BJ (cell line): ENCODE data around the gene KCP. TPM values are rescaled to one million over a fixed set of nuclear protein-coding genes. Genes with fewer than 3 reads are reported as not detected.

Experiments
- CTCF ChIA-PET: fragments of 350-600 bp; formaldehyde crosslinking; extraction: SDS; loops from one replicate; lab custom pipeline; 2021; ENCODE audit warnings: antibody characterized with exemption, inconsistent platforms; lab: Yijun Ruan, JAX
- POLR2A ChIA-PET: fragments of 300-600 bp; sonication (Branson Sonifier 250); formaldehyde crosslinking; extraction: SDS; loops from one replicate; lab custom pipeline; 2021; ENCODE audit warnings: antibody characterized with exemption; lab: Charles Lee
- DNase-seq: peaks from one replicate; pipeline ENCODE4 v3.0.0-alpha.2; 2011; ENCODE audit warnings: low read depth
- H3K27me3 ChIP-seq: 2 replicates; pipeline ENCODE4 v1.6.0; 2011; ENCODE audit warnings: low read length; ENCODE audit not compliant: control insufficient read depth, insufficient read depth
- H3K36me3 ChIP-seq: 2 replicates; pipeline ENCODE4 v1.5.1; 2011; ENCODE audit warnings: low read length; ENCODE audit not compliant: control insufficient read depth, insufficient read depth
- H3K4me3 ChIP-seq: 2 replicates; pipeline ENCODE4 v1.5.1; 2011; ENCODE audit warnings: low read depth, mild to moderate bottlenecking, control low read depth, low read length
- CTCF ChIP-seq: IDR thresholded peaks from 2 replicates; pipeline ENCODE4 v1.5.1; 2011; ENCODE audit warnings: low read depth, mild to moderate bottlenecking, control low read depth, inconsistent platforms, low read length, moderate library complexity; ENCODE audit not compliant: insufficient read depth
- polyA plus RNA-seq: library from polyadenylated mRNA; depleted of rRNA; stranded (reverse); fragments of >200 nt; gene quantifications from 2 replicates; pipeline ENCODE4 v1.2.3, GENCODE V29; 2011

KCP gene
- polyA plus RNA-seq, 1 experiment = not detected

GRCh38 chr7:128941323-128941890, 30.9 kb upstream of the KCP start:
- Histone ChIP-seq H3K27me3 (peaks cover 23% of the 10 kb centered on the region), H3K4me3 (no peak overlapping the region), H3K36me3 (no peaks in the 10 kb centered on the region)
- POLR2A ChIA-PET = interaction anchor here (0.6 kb wide), 1 partner anchor 113 kb away, joined by 3 read pairs; no protein-coding TSS in a partner anchor
- no peak for TF ChIP-seq CTCF
- CTCF ChIA-PET = no interaction called here
- DNase-seq = no peak

GRCh38 chr7:128940494-128941322, 30.2 kb upstream of the KCP start:
- ChIA-PET POLR2A (interaction anchor here (0.6 kb wide), 1 partner anchor 113 kb away, joined by 3 read pairs; no protein-coding TSS in a partner anchor), CTCF (no interaction called here)
- no peak overlapping the region for H3K4me3 ChIP-seq
- H3K36me3 ChIP-seq = no peaks in the 10 kb centered on the region
- no peak for TF ChIP-seq CTCF
- peaks cover 23% of the 10 kb centered on the region for H3K27me3 ChIP-seq
- no peak for DNase-seq

- POLR2A ChIA-PET = no interaction called here
- CTCF ChIA-PET = interaction anchor here (0.6 kb wide), 1 partner anchor 126 kb away, joined by 3 read pairs; no protein-coding TSS in a partner anchor
- DNase-seq = no peak
- no peak for TF ChIP-seq CTCF
- H3K36me3 ChIP-seq = no peaks in the 10 kb centered on the region
- no peak overlapping the region for H3K4me3 ChIP-seq
- peaks cover 26% of the 10 kb centered on the region for H3K27me3 ChIP-seq
Measured at GRCh38 chr7:128939861-128940410, 29.4 kb upstream of the KCP start.

- POLR2A ChIA-PET = no interaction called here
- no peak for DNase-seq
- no peak for TF ChIP-seq CTCF
- Histone ChIP-seq H3K36me3 (no peaks in the 10 kb centered on the region), H3K4me3 (no peak overlapping the region), H3K27me3 (peaks cover 31% of the 10 kb centered on the region)
- CTCF ChIA-PET = interaction anchor here (0.6 kb wide), 1 partner anchor 127 kb away, joined by 3 read pairs; no protein-coding TSS in a partner anchor
Measured at GRCh38 chr7:128939075-128939860, 28.8 kb upstream of the KCP start.
